ENCODE measurements around the gene CACFD1.

CACFD1 gene

DNA sequence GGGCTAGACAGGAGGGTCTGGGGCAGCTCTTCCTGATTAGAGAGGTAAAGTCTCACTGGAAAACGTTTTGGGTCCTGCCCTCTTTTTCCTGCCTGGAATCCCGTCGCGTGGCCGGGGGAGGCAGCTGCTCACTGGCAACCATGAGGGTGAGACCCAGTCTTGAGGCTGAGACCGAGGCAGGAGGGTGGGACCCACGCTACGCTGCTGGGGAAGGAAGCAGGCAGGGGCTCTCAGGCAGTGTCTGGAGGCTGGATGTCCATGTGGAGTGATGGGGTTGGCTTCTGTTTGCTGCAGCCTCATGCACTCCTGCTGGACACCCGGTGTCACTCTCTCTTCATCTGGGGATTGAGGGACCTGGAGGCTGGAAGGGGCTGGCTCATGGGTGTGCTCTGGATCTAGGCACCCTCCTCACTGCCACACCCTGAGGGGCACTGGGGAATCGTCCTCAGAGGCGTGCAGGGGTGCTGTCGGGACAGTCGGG lies 30.5 kb downstream of the CACFD1 start:
- no peak for FAIRE-seq
- DNase-seq (ENCODE audit: insufficient read length, low spot score): no peak
- TF ChIP-seq POLR2A (IDR thresholded peaks at IDR 0.05; ENCODE audit: low read depth, low read length): no peak

DNA sequence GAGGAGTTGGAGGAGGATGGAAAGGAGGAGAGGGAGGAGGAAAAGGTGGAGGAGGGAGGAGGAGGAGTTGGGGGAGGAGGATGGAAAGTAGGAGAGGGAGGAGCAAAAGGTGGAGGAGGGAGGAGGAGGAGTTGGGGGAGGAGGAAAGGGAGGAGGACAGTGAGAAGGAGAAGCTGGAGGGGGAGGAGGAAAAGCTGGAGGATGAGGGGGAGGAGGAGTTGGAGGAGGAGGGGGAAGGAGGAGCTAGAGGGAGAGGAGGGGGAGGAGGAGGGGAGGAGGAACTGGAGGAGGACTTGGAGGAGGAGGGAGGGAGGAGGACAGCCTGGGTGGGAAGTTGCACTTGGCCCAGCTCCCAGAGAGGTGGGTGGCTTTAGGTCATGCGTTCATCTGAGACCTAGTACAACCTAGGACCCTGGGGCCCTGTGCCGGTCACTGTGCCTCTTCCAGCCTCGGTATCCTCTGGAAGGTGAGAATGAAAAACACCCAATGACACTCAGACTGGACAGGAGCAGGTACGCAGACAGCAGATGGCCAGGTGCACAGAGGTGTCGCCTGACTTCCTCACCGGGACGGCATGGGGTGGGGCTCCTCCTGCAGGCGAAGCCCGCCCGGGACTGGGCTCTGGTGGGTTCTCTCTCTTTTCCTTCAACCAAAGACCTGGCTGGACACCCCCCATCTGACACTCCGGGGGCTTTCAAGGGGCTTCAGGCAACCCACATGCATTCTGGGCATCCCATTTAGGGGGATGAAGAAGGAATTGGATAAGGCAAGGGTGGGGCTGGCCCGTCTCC lies 31.3 kb downstream of the CACFD1 start:
- no peak for DNase-seq (ENCODE audit: insufficient read length, low spot score)
- no peak for TF ChIP-seq POLR2A (IDR thresholded peaks at IDR 0.05; ENCODE audit: low read depth, low read length)
- FAIRE-seq: no peak

DNA sequence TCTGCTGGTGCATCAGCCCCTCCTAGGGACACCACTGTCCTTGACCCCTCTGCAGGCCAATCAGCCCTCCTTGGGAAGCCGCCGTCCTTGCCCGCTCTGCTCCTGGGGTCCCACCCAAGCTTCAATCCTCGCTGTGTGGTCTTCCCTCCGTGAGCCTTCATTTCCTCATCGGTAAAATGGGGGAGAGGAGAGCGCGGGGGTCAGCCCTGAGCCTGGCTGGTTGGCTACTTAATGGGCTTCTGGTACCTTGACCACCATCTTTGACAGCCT lies 31.8 kb downstream of the CACFD1 start:
- no peak for FAIRE-seq
- TF ChIP-seq POLR2A (IDR thresholded peaks at IDR 0.05; ENCODE audit: low read depth, low read length): no peak
- no peak for DNase-seq (ENCODE audit: insufficient read length, low spot score)

DNA sequence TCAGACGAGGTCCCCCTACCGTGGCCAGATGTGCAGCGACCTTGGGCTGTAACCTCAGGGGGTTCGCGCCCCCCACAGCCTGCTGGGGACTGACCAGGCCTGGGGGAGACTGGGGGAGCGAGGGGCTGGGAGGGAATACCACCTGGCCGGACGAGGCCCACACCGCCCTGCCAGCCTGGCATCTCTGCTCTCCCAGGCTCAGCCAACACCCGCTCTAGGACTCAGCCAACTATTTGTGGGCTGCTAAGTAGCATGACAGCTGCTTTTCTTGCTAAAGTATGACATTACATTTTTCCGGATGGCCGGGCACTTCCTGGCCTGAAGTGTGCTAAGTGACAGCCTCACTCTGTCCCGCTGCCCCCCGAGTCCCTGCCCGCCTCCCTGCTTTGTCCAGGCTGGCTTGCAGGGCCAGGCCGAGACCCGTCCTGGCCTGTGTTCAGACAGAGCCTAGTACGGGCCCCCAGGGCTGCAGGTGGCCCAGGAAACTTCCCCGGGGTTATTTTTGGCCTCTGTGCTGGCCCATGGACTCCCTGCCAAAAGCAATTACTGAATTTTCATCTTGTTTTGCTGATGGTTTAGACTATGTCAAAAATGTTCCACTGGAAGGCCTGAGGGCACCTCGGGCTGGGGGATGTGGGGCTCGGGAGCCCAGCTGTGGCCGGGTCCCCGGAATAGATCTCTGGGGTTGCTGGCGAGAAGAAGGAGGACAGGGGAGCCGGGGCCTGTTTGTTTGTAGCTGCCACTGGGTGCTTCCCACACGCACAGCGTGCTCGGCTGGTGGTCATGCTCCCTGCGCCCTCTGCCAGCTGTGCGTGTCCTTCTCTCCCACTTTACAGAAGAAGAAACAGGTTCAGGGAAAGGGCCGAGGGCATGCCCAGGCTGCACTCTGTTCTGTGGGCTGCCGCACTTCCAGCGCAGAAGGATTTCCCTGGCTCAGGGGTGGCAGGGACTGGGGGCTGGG lies 32.6 kb downstream of the CACFD1 start:
- FAIRE-seq (no peak), DNase-seq (ENCODE audit: insufficient read length, low spot score) (no peak)
- TF ChIP-seq POLR2A (IDR thresholded peaks at IDR 0.05; ENCODE audit: low read depth, low read length): no peak

DNA sequence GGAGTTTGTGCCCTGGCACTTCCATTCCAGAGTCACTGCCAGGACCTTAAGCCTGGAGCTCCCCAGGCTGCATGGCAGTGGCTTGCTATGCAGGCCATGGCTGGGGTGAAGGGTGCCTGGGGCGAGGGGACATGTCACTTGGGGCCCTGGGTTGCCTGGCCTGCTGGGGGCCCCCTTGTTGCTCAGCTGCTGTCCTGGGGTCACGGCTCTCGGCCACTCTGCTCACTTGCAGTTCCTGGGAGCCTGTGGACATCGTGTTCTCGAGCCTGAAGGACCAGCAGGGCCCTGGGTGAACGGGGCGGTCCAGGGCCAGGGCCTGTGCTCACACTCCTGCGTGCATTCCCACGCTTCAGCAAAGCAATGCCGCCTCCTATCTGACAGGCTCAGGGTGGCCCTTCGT lies 33.6 kb downstream of the CACFD1 start:
- DNase-seq (ENCODE audit: insufficient read length, low spot score) (no peak), FAIRE-seq (no peak)
- no peak for TF ChIP-seq POLR2A (IDR thresholded peaks at IDR 0.05; ENCODE audit: low read depth, low read length)

DNA sequence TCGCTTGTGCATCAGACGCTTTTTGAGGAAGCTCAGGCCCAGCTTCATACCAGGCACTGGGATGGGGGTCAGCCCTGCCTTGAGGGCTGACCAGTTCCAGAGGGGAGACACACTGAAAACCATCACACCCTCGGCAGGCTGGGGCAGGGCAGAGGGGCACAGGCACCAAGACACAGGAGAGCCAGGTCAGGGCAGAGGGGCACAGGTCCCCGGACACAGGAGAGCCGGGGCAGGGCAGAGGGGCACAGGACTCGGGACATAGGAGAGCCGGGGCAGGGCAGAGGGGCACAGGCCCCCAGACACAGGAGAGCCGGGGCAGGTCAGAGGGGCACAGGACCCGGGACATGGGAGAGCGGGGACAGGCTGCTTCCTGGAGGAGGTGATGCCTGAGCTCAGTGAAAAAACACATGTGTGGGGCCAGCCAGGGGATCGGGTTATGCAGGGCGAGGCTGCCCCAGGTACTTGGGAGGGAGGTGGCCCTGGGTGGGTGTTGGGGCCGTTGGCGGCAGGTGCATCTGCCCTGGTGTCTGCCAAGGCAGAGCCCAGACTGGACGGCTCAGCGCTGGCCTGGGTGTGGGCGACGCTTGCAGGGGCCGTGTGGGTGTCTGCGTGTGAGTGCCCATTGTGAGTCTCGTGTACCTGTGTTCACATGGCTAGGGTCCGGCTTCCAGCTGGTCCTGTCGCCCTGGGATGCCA lies 34.2 kb downstream of the CACFD1 start:
- no peak for FAIRE-seq
- no peak for TF ChIP-seq POLR2A (IDR thresholded peaks at IDR 0.05; ENCODE audit: low read depth, low read length)

DNA sequence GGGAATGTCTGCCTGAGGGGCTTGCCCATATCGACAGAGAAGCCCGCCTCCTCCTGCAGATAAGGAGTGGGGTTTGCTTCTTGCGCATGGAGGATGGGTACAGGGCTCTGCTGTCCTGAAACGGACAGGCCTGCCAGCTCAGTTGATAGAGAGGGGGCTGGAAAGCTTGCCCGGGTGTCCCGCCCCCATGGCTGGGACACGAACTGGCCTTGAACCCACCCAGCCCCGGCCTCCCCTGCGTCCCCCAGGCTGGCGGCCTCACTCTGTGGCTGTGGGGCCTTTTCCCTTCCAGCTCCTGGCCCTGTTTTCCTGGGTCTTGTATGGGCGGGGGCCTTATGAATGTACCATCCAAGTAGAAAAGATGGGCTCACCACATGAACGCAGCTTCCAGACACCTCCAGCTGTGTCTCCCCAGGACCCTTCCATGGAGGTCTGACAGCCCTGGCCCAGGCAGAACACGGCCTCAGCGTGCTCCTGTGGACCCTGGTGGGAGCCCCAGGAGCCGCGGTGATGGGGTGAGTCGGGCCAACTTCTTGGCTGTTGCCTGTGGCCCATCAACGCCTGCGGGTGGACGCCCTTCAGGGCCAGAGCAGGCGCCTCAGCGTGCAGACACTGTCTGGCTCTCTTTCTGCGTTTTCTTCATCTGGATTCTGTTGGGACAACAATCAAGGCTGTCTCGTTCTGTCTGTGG lies 35.0 kb downstream of the CACFD1 start:
- no peak for DNase-seq (ENCODE audit: insufficient read length, low spot score)
- TF ChIP-seq POLR2A (IDR thresholded peaks at IDR 0.05; ENCODE audit: low read depth, low read length): no peak
- no peak for FAIRE-seq

More for the DNA sequence above, 34.2 kb downstream of the CACFD1 start:
- DNase-seq (ENCODE audit: insufficient read length, low spot score): no peak

DNA sequence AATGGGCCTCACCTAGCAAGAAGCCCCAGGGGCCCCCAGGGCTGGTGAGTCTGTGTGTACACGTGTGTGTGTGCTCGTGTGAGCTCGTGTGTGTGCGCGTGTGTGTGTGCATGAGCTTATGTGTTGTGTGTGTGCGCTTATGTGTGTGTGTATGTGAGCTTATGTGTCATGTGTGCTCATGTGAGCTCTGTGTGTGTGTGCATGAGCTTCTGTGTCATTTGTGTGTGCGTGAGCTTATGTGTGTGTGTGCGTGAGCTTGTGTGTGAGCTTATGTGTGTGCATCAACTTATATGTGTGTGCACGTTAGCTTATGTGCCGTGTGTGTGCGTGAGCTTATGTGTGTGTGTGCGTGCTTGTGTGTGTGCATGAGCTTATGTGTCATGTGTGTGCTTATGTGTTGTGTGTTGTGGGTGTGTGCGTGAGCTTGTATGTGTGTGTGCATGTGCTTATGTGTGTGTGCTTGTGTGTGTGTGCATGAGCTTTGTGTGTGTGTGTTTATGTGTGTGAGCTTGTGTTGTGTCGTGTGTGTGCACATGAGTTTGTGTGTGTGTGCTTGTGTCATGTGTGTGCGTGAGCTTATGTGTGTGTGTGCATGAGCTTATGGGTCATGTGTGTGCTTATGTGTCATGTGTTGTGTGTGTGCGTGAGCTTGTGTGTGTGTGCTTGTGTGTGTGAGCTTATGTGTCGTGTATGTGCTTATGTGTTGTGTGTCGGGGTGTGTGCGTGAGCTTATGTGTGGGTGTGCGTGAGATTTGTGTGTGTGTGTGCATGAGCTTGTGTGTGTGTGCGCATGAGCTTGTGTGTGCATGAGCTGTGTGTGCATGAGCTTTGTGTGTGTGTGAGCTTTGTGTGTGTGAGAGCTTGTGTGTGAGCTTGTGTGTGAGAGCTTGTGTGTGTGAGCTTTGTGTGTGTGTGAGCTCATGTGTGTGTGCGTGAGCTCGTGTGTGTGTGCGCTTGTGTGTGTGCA lies 35.8 kb downstream of the CACFD1 start:
- FAIRE-seq: no peak

DNA sequence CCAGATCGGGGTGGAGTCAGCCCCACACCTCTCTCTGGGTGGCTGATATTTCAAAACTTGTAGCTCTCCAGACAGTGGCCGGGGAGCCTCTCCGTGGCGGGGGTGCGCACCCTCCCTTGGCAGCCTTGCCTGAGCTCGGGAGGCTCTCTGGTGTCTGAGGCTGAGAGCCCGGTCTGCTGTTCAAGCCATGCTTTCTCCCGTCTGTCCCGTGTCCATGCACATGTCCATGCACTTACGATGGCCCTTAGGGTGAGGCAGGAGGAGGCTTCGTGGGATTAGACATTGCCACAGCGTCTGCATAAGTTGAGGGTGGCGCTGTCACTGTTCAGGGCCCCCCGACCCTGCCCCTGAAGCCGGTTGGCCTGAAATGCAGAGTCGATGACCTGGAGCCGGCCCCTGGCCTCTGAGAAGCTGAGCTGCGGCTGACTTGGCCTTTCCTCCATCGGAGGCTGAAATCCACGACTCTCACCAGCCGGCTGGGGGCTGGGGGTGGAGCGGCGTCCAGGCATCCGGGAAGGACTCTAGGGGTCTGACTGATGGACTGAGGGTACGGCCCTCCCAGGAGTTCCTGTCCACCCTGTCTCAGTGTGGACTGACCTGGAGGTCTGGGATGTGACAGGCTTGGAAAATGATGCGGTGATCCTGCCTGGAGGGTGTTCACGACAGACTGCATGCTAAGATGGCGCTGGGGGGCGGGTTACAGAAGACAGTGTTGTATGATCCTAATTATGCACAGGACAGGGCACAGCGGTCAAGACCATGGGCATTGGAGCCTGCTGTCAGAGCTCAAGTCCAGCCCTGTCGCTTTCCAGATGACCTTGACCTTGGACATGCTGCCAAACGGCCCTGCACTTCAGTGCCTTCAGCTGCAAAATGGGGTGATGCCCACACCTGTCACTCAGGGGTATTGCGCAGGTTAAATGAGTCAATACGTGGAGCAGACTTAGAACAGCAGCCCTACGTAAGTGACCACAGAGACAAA lies 37.4 kb downstream of the CACFD1 start:
- no peak for FAIRE-seq

More for the DNA sequence above, 35.8 kb downstream of the CACFD1 start:
- no peak for TF ChIP-seq POLR2A (IDR thresholded peaks at IDR 0.05; ENCODE audit: low read depth, low read length)
- DNase-seq (ENCODE audit: insufficient read length, low spot score): no peak

DNA sequence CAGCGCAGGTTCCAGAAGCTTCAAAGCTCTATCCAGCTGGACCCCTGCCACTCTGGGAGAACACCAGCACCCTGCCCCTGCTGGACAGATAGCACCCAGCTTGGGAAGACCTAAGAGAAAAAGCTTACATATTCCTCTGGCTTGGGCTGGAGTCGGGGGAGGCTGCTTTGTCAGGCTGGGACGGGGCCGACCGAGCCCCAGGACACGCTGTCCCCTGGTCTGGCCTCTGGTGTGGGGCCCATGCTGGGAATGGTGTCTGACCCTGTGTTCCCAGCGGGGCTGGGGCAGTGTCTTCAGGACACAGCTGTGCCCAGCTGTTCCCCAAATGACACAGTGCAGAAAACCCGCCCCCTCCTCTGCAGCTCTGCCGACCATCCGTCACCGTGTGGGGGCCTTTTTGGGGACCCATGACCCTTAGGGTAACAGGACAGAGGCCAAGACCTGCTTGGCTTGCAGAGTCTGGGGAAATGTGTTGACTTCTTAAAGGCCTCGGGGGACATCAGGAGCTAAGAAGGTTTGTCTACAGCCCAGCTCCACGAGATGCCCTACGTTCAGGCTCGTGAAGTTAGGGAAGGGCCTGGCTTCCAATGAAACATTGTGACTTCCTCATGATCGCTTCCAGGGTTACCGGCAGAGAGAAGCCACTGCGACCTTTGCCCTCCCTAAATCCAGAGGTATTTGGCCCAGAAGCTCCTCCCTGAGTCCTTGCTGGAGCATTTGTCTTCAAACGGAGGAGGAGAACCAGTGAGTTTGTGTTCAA lies 39.5 kb downstream of the CACFD1 start:
- DNase-seq (ENCODE audit: insufficient read length, low spot score) (no peak), FAIRE-seq (no peak)
- TF ChIP-seq POLR2A (IDR thresholded peaks at IDR 0.05; ENCODE audit: low read depth, low read length): no peak

More for the DNA sequence above, 37.4 kb downstream of the CACFD1 start:
- DNase-seq (ENCODE audit: insufficient read length, low spot score): no peak
- TF ChIP-seq POLR2A (IDR thresholded peaks at IDR 0.05; ENCODE audit: low read depth, low read length): no peak

DNA sequence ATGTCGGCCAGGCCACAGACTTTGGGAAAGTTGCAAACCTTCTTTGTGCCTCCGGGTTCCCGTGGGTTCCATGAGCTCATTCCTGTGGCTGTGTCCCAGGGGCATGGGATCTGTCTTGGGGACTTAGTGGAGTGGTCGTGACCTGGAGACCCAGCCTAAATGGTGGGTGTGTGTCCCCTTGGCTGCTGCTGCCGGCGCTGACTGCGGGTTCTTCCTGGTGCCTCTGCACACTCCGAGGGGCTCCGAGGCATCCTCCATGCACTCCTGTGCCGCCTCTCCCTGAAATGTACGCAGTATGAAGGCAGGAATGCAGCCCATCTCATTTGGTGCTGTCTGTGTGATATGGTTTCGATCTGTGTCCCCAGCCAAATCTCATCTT lies 40.1 kb downstream of the CACFD1 start:
- DNase-seq (ENCODE audit: insufficient read length, low spot score) (no peak), FAIRE-seq (no peak)
- TF ChIP-seq POLR2A (IDR thresholded peaks at IDR 0.05; ENCODE audit: low read depth, low read length): no peak
